HCT116 (cell line): ENCODE data around the gene LGMN. TPM values are rescaled to one million over a fixed set of nuclear protein-coding genes. Genes with fewer than 3 reads are reported as not detected.
A peak's percentile ranks its signal among the peaks of the same experiment; 100 is the strongest.

Experiments used
- ATAC-seq: fragments of 200-7000 bp; cut with Tn5 transposase; 2 replicates; pipeline ENCODE4 v1.9.1; 2020; ENCODE audit warnings: mild to moderate bottlenecking, moderate library complexity
- BruUV-seq: library from RNA; stranded (reverse); fragments of 400-500 nt; replicated peaks from 2 replicates; lab custom pipeline; 2021; lab: Mats Ljungman, UMichigan
- CTCF ChIA-PET: fragments of 300-600 bp; sonication (Branson Sonifier 250); formaldehyde crosslinking; loops from one replicate; lab custom pipeline; 2021; ENCODE audit warnings: antibody characterized with exemption; lab: Charles Lee
- POLR2A ChIA-PET: fragments of 300-600, 350-600 bp; sonication (Branson Sonifier 250); formaldehyde crosslinking; loops from one replicate; lab custom pipeline; 2021; ENCODE audit warnings: antibody characterized with exemption; lab: Charles Lee
- RAD21 ChIA-PET, 2 experiments: fragments of 300-600 bp; sonication (Branson Sonifier 250); formaldehyde crosslinking; loops; one replicate each; lab custom pipeline; 2023; ENCODE audit warnings: low total read pairs in 2 of 2; ENCODE audit not compliant: uncharacterized antibody in 2 of 2, unreplicated experiment in 2 of 2, low non-redundant PET in 1 of 2; lab: Charles Lee
- DNase-seq: peaks from one replicate; pipeline ENCODE4 v3.0.0-alpha.2; 2010; ENCODE audit warnings: low read depth, low spot score
- H2AFZ ChIP-seq: fragments of 200-600 bp; shearing (Covaris generic), sonication (generic); 2 replicates; pipeline ENCODE4 v1.6.1; 2017; ENCODE audit warnings: low read depth, mixed run types, mixed read lengths, antibody characterized with exemption, low read length; ENCODE audit not compliant: poor library complexity, severe bottlenecking
- H3K27ac ChIP-seq: 2 replicates; pipeline ENCODE4 v1.5.1; 2012; ENCODE audit warnings: low read depth, low read length
- H3K27me3 ChIP-seq: fragments of 200-600 bp; sonication (generic); 2 replicates; pipeline ENCODE4 v1.6.1; 2016; ENCODE audit warnings: mixed run types, low read length, mixed read lengths; ENCODE audit not compliant: insufficient read depth
- H3K36me3 ChIP-seq, 2 experiments: fragments of 200-500 bp in 1 of 2; fragments of 200-600 bp in 1 of 2; sonication (Bioruptor generic) in 1 of 2; sonication (generic) in 1 of 2; 2 replicates each; pipeline versions ENCODE4 v1.5.1 to v1.6.1; 2014 to 2016; ENCODE audit warnings: low read length in 2 of 2, inconsistent platforms in 1 of 2, mixed read lengths in 1 of 2, mixed run types in 1 of 2; ENCODE audit not compliant: insufficient read depth in 2 of 2, control insufficient read depth in 1 of 2
- H3K4me1 ChIP-seq, 2 experiments: fragments of 200-600 bp in 1 of 2; sonication (generic) in 1 of 2; 2 replicates each; pipeline versions ENCODE4 v1.5.1 to v1.6.1; 2012 to 2017; ENCODE audit warnings: low read length in 2 of 2, inconsistent platforms in 1 of 2, mild to moderate bottlenecking in 1 of 2, mixed read lengths in 1 of 2, mixed run types in 1 of 2, moderate library complexity in 1 of 2; ENCODE audit not compliant: insufficient read depth in 2 of 2, control insufficient read depth in 1 of 2
- H3K4me2 ChIP-seq: fragments of 200-600 bp; sonication (generic); 2 replicates; pipeline ENCODE4 v1.6.1; 2017; ENCODE audit warnings: mixed run types, low read length, mixed read lengths
- H3K4me3 ChIP-seq, 2 experiments: fragments of 200-600 bp in 1 of 2; sonication (generic) in 1 of 2; replicated peaks in 1 of 2; 2 replicates each; pipeline ENCODE4 v1.5.1; 2011 to 2016; ENCODE audit warnings: low read length in 2 of 2, control low read depth in 1 of 2, low read depth in 1 of 2, mild to moderate bottlenecking in 1 of 2, mixed read lengths in 1 of 2, mixed run types in 1 of 2
- H3K79me2 ChIP-seq: fragments of 200-600 bp; sonication (generic); 2 replicates; pipeline ENCODE4 v1.6.1; 2017; ENCODE audit warnings: mild to moderate bottlenecking, mixed run types, low read length, moderate library complexity, mixed read lengths; ENCODE audit not compliant: insufficient read depth
- H3K9ac ChIP-seq: fragments of 200-600 bp; sonication (generic); 2 replicates; pipeline ENCODE4 v1.6.1; 2016; ENCODE audit warnings: low read length, mixed read lengths
- H3K9me2 ChIP-seq: fragments of 200-600 bp; sonication (generic), shearing (Covaris generic); 2 replicates; pipeline ENCODE4 v1.6.1; 2017; ENCODE audit warnings: mixed run types, mild to moderate bottlenecking, moderate library complexity; ENCODE audit not compliant: insufficient read depth
- H3K9me3 ChIP-seq, 2 experiments: fragments of 200-500 bp in 1 of 2; fragments of 200-600 bp in 1 of 2; sonication (Bioruptor generic) in 1 of 2; sonication (generic) in 1 of 2; 2 replicates each; pipeline ENCODE4 v1.6.1; 2014 to 2017; ENCODE audit warnings: low read length in 2 of 2, mixed read lengths in 2 of 2, inconsistent platforms in 1 of 2, low read depth in 1 of 2, mild to moderate bottlenecking in 1 of 2, mixed run types in 1 of 2, moderate library complexity in 1 of 2; ENCODE audit not compliant: control insufficient read depth in 1 of 2, insufficient read depth in 1 of 2
- H4K20me1 ChIP-seq: fragments of 200-600 bp; sonication (generic), shearing (Covaris generic); 2 replicates; pipeline ENCODE4 v1.6.1; 2017; ENCODE audit warnings: mixed run types, mild to moderate bottlenecking, moderate library complexity; ENCODE audit not compliant: insufficient read depth
- ATF3 ChIP-seq: IDR thresholded peaks from 2 replicates; pipeline ENCODE4 v1.6.1; 2012
- CEBPB ChIP-seq: IDR thresholded peaks from 2 replicates; pipeline ENCODE4 v1.6.1; 2012; ENCODE audit warnings: low read depth
- CTCF ChIP-seq, 3 experiments: fragments of 200-600 bp in 1 of 3; sonication (generic) in 1 of 3; IDR thresholded peaks in 2 of 3; conservative IDR thresholded peaks in 1 of 3; 2 replicates each; pipeline ENCODE4 v1.5.1; 2012 to 2017; ENCODE audit warnings: low read depth in 2 of 3, low read length in 2 of 3, antibody characterized with exemption in 1 of 3, borderline replicate concordance in 1 of 3, control low read depth in 1 of 3, mild to moderate bottlenecking in 1 of 3, mixed read lengths in 1 of 3, mixed run types in 1 of 3, moderate library complexity in 1 of 3; ENCODE audit not compliant: insufficient read depth in 1 of 3
- EGR1 ChIP-seq: IDR thresholded peaks from 2 replicates; pipeline ENCODE4 v1.6.1; 2012; ENCODE audit warnings: low read depth
- ELF1 ChIP-seq: IDR thresholded peaks from 2 replicates; pipeline ENCODE4 v1.6.1; 2012; ENCODE audit warnings: low read depth, borderline replicate concordance
- FOSL1 ChIP-seq: IDR thresholded peaks from 2 replicates; pipeline ENCODE4 v1.6.1; 2012; ENCODE audit warnings: low read depth
- POLR2AphosphoS5 ChIP-seq: IDR thresholded peaks from 2 replicates; pipeline ENCODE4 v1.6.1; 2011; ENCODE audit warnings: mild to moderate bottlenecking, low read depth, low read length, moderate library complexity
- REST ChIP-seq: IDR thresholded peaks from 2 replicates; pipeline ENCODE4 v1.6.1; 2012; ENCODE audit warnings: low read depth
- SP1 ChIP-seq: IDR thresholded peaks from 2 replicates; pipeline ENCODE4 v1.6.1; 2012; ENCODE audit warnings: low read depth
- ZBTB33 ChIP-seq: IDR thresholded peaks from 2 replicates; pipeline ENCODE4 v1.6.1; 2011; ENCODE audit warnings: mild to moderate bottlenecking, low read length, moderate library complexity; ENCODE audit not compliant: insufficient replicate concordance; ENCODE audit errors: extremely low read depth
- ZFX ChIP-seq: fragments of 450-650 bp; IDR thresholded peaks from 2 replicates; pipeline ENCODE4 v1.6.1; 2017
- intact Hi-C: fragments of 100-400 bp; cut with micrococcal nuclease; formaldehyde crosslinking; loops from 2 replicates; pipeline ENCODE4 v1.10.0; 2022
- total RNA-seq: library from RNA; stranded (reverse); gene quantifications from one replicate; pipeline ENCODE4 v1.2.1, GENCODE V29; 2021; ENCODE audit not compliant: unreplicated experiment

LGMN gene
- total RNA-seq, 1 experiment from 2014 or later = 44.9 TPM

- H3K4me3 ChIP-seq = peak overlapping the region; percentile 43 to 58
- peak overlapping the region; percentile 93 for H3K27ac ChIP-seq
- ATAC-seq = no peak
- ChIA-PET RAD21 (no interaction called here), CTCF (interaction anchor here (1.0 to 1.4 kb wide), 5 partner anchors 38 to 582 kb away, joined by 3 to 7 read pairs (median 3); partner anchors contain the start of genes ATXN3 and LGMN)
- H3K27me3 ChIP-seq = peaks cover 9% of the 10 kb centered on the region; the same call in 1 of the 2 replicates
- intact Hi-C loops = loop anchor here (10.0 kb wide), 3 partner anchors 96 to 214 kb away; no protein-coding TSS in a partner anchor
- no peaks in the 10 kb centered on the region for H4K20me1 ChIP-seq
- peaks cover 27 to 49% of the 10 kb centered on the region in 2 experiments for H3K4me1 ChIP-seq
- no peaks in the 10 kb centered on the region for H3K36me3 ChIP-seq
- DNase-seq = no peak
- peak overlapping the region; percentile 80 for H3K4me2 ChIP-seq
- TF ChIP-seq REST (no peak), SP1 (no peak), ZFX (no peak), ELF1 (no peak), POLR2AphosphoS5 (no peak), CEBPB (no peak), FOSL1 (no peak), CTCF (IDR thresholded peaks at IDR 0.05 in 2 of 3, conservative IDR thresholded peaks at IDR 0.05 in 1 of 3; ENCODE audit: borderline replicate concordance in 1 of 3, insufficient read depth in 1 of 3, low read depth in 2 of 3, low read length in 2 of 3) (no peak), EGR1 (no peak), ATF3 (no peak), ZBTB33 (no peak)
- TF ChIP-seq, all 23 proteins: peak for 0
- no peaks in the 10 kb centered on the region for H3K9me3 ChIP-seq
- H3K9ac ChIP-seq = peak overlapping the region; percentile 55; the same call in 1 of the 2 replicates
- BruUV-seq = TSS peak; percentile 39
- no peaks in the 10 kb centered on the region for H3K79me2 ChIP-seq
- no peaks in the 10 kb centered on the region for H3K9me2 ChIP-seq
- H2AFZ ChIP-seq = no peak overlapping the region
- POLR2A ChIA-PET = interaction anchor here (0.7 kb wide), 1 partner anchor 10 kb away, joined by 3 read pairs; no protein-coding TSS in a partner anchor
These were observed 59.7 kb downstream of the LGMN start for GRCh38 chr14:92688434-92689375.
